ENCODE results near the gene PROM2. TPM values are rescaled to one million over a fixed set of nuclear protein-coding genes. Genes with fewer than 3 reads are reported as not detected.

Gene PROM2
- total RNA-seq, 1 donor from 2014 or later, result 10.8 TPM

GRCh38 chr2:95283562-95283961 is 9.3 kb downstream of the PROM2 start:
- H3K36me3 ChIP-seq (ENCODE audit: control insufficient read depth, insufficient read depth, low read length), result peaks cover 53% of the 10 kb centered on the region
- FAIRE-seq (no peak), DNase-seq (ENCODE audit: low read depth) (no peak)
- TF ChIP-seq, protein P1, sequence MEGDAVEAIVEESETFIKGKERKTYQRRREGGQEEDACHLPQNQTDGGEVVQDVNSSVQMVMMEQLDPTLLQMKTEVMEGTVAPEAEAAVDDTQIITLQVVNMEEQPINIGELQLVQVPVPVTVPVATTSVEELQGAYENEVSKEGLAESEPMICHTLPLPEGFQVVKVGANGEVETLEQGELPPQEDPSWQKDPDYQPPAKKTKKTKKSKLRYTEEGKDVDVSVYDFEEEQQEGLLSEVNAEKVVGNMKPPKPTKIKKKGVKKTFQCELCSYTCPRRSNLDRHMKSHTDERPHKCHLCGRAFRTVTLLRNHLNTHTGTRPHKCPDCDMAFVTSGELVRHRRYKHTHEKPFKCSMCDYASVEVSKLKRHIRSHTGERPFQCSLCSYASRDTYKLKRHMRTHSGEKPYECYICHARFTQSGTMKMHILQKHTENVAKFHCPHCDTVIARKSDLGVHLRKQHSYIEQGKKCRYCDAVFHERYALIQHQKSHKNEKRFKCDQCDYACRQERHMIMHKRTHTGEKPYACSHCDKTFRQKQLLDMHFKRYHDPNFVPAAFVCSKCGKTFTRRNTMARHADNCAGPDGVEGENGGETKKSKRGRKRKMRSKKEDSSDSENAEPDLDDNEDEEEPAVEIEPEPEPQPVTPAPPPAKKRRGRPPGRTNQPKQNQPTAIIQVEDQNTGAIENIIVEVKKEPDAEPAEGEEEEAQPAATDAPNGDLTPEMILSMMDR (IDR thresholded peaks at IDR 0.05; ENCODE audit: insufficient read depth, low read length, severe bottlenecking), result no peak
- H3K27me3 ChIP-seq (ENCODE audit: control insufficient read depth, insufficient read depth, low read length), result no peaks in the 10 kb centered on the region
- H3K4me3 ChIP-seq (ENCODE audit: low read depth, low read length), result no peak overlapping the region

- H3K36me3 ChIP-seq (ENCODE audit: control insufficient read depth, insufficient read depth, low read length), result peaks cover 50% of the 10 kb centered on the region
- DNase-seq (ENCODE audit: low read depth), result no peak
- TF ChIP-seq, protein P1 (IDR thresholded peaks at IDR 0.05; ENCODE audit: insufficient read depth, low read length, severe bottlenecking), result no peak
- no peaks in the 10 kb centered on the region for H3K27me3 ChIP-seq (ENCODE audit: control insufficient read depth, insufficient read depth, low read length)
- FAIRE-seq, result no peak
- H3K4me3 ChIP-seq (ENCODE audit: low read depth, low read length), result no peak overlapping the region
Measured at GRCh38 chr2:95284886-95285541, 10.8 kb downstream of the PROM2 start.

DNA sequence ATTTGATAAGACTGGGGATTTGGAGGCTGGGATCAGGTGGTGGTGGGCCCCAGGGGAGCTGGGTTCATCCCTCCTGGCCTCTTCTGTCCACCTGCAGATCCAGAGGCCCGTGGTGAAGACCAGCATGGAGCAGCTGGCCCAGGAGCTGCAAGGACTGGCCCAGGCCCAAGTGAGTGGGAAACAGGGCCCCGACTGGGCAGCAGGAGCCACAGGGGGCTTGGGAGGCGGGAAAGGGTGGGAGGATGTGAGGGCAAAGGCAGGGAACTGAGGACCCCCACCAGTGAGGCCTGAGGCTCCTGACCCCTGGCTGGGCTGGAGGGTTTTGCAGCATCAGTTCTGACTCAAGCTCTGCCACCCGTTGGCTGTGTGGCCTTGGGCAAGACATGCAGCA is 11.3 kb downstream of the PROM2 start:
- FAIRE-seq (no peak), DNase-seq (ENCODE audit: low read depth) (no peak)
- TF ChIP-seq, protein P1 (IDR thresholded peaks at IDR 0.05; ENCODE audit: insufficient read depth, low read length, severe bottlenecking), result no peak
- H3K4me3 ChIP-seq (ENCODE audit: low read depth, low read length), result no peak overlapping the region
- H3K36me3 ChIP-seq (ENCODE audit: control insufficient read depth, insufficient read depth, low read length), result peaks cover 48% of the 10 kb centered on the region
- no peaks in the 10 kb centered on the region for H3K27me3 ChIP-seq (ENCODE audit: control insufficient read depth, insufficient read depth, low read length)

GRCh38 chr2:95287336-95287735 is 13.1 kb downstream of the PROM2 start:
- H3K36me3 ChIP-seq (ENCODE audit: control insufficient read depth, insufficient read depth, low read length), result peaks cover 37% of the 10 kb centered on the region
- no peak for FAIRE-seq

GRCh38 chr2:95287806-95288205 is 13.6 kb downstream of the PROM2 start:
- TF ChIP-seq, protein P1 (IDR thresholded peaks at IDR 0.05; ENCODE audit: insufficient read depth, low read length, severe bottlenecking), result no peak
- no peaks in the 10 kb centered on the region for H3K27me3 ChIP-seq (ENCODE audit: control insufficient read depth, insufficient read depth, low read length)
- FAIRE-seq (peak; percentile 64), DNase-seq (ENCODE audit: low read depth) (no peak)
- H3K4me3 ChIP-seq (ENCODE audit: low read depth, low read length), result no peak overlapping the region
- H3K36me3 ChIP-seq (ENCODE audit: control insufficient read depth, insufficient read depth, low read length), result peaks cover 35% of the 10 kb centered on the region

More at GRCh38 chr2:95287336-95287735, 13.1 kb downstream of the PROM2 start:
- H3K27me3 ChIP-seq (ENCODE audit: control insufficient read depth, insufficient read depth, low read length), result no peaks in the 10 kb centered on the region
- TF ChIP-seq, protein P1 (IDR thresholded peaks at IDR 0.05; ENCODE audit: insufficient read depth, low read length, severe bottlenecking), result no peak
- DNase-seq (ENCODE audit: low read depth), result no peak
- H3K4me3 ChIP-seq (ENCODE audit: low read depth, low read length), result no peak overlapping the region

DNA sequence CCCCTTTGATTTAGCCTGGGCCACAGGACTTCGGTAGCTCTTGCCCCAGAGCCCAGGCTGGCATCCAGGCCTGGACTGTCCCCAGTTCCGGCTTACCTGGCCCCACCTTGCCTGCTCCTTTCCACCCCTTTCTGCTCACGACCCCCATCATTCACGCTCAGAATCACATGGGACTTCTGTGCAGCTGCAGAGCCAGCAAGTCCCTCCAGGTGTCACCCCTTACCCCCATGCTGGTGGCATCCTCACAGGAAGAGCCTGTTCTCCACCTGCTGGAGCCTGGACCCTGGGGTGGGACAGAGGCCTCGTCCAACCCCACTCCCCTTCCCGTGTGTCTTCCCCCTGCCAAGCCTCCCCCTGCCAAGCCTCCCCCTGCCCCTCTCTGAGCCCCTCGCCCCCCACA is 15.0 kb downstream of the PROM2 start:
- Histone ChIP-seq H3K36me3 (ENCODE audit: control insufficient read depth, insufficient read depth, low read length) (peaks cover 32% of the 10 kb centered on the region), H3K4me3 (ENCODE audit: low read depth, low read length) (no peak overlapping the region), H3K27me3 (ENCODE audit: control insufficient read depth, insufficient read depth, low read length) (no peaks in the 10 kb centered on the region)
- FAIRE-seq, result no peak
- TF ChIP-seq, protein P1 (IDR thresholded peaks at IDR 0.05; ENCODE audit: insufficient read depth, low read length, severe bottlenecking), result no peak
- no peak for DNase-seq (ENCODE audit: low read depth)

All from bronchial epithelial cell (primary cell).